ENCODE data around the gene TRMT11.
A peak's percentile ranks its signal among the peaks of the same experiment; 100 is the strongest.
"Not testable (repeated sequence)": the region's sequence is repeated elsewhere in the genome, so short reads cannot be mapped to it uniquely, and the experiment has no call there.

Gene TRMT11

GRCh38 chr6:125956506-125957390, 29.6 kb upstream of the TRMT11 start, which contains the start of gene HINT3:
Gene HINT3, plus strand, starts transcription at chr6:125956770. Its CDS starts 208 bp downstream, at chr6:125956978.
- peak; percentile 98 for DNase-seq (ENCODE audit: low read depth)

GRCh38 chr6:125957391-125957693, 29.0 kb upstream of the TRMT11 start:
- DNase-seq (ENCODE audit: low read depth), result no peak

GRCh38 chr6:125957845-125958244, 28.5 kb upstream of the TRMT11 start:
- no peak for DNase-seq (ENCODE audit: low read depth)

GRCh38 chr6:125959041-125959440, 27.3 kb upstream of the TRMT11 start:
- no peak for DNase-seq (ENCODE audit: low read depth)

- DNase-seq (ENCODE audit: low read depth), result no peak
Measured at GRCh38 chr6:125961117-125961516, 25.2 kb upstream of the TRMT11 start.

GRCh38 chr6:125962900-125963497, 23.3 kb upstream of the TRMT11 start:
- DNase-seq (ENCODE audit: low read depth), result no peak

- DNase-seq (ENCODE audit: low read depth), result no peak
Measured at GRCh38 chr6:125963817-125964216, 22.5 kb upstream of the TRMT11 start.

- DNase-seq (ENCODE audit: low read depth), result no peak
Measured at GRCh38 chr6:125966569-125966968, 19.8 kb upstream of the TRMT11 start.

- no peak for DNase-seq (ENCODE audit: low read depth)
Measured at GRCh38 chr6:125968493-125968892, 17.8 kb upstream of the TRMT11 start.

GRCh38 chr6:125970760-125971159, 15.6 kb upstream of the TRMT11 start:
- DNase-seq (ENCODE audit: low read depth), result no peak

GRCh38 chr6:125972478-125972877, 13.9 kb upstream of the TRMT11 start:
- not testable (repeated sequence) for DNase-seq (ENCODE audit: low read depth)

GRCh38 chr6:125974214-125974866, 12.0 kb upstream of the TRMT11 start:
- DNase-seq (ENCODE audit: low read depth), result no peak

- no peak for DNase-seq (ENCODE audit: low read depth)
Measured at GRCh38 chr6:125979101-125979500, 7.2 kb upstream of the TRMT11 start.

GRCh38 chr6:125981571-125982185, 4.7 kb upstream of the TRMT11 start:
- no peak for DNase-seq (ENCODE audit: low read depth)

GRCh38 chr6:125983246-125983945, 2.9 kb upstream of the TRMT11 start:
- DNase-seq (ENCODE audit: low read depth), result no peak

- DNase-seq (ENCODE audit: low read depth), result no peak
Measured at GRCh38 chr6:125984311-125984710, 2.0 kb upstream of the TRMT11 start.

- no peak for DNase-seq (ENCODE audit: low read depth)
Measured at GRCh38 chr6:125985522-125985921, 818 bp upstream of the TRMT11 start.

- no peak for DNase-seq (ENCODE audit: low read depth)
Measured at GRCh38 chr6:125985979-125986300, 400 bp upstream of the TRMT11 start.

- no peak for DNase-seq (ENCODE audit: low read depth)
Measured at GRCh38 chr6:125987026-125987617, 782 bp downstream of the TRMT11 start.

GRCh38 chr6:125988280-125988679, 1.9 kb downstream of the TRMT11 start:
- DNase-seq (ENCODE audit: low read depth), result no peak

GRCh38 chr6:125989631-125990030, 3.3 kb downstream of the TRMT11 start:
- DNase-seq (ENCODE audit: low read depth), result no peak

GRCh38 chr6:125991653-125992052, 5.3 kb downstream of the TRMT11 start:
- no peak for DNase-seq (ENCODE audit: low read depth)

Measured in activated T-cell treated with anti-CD3 and anti-CD28 coated beads for 1 hour (primary cell).